GM18873 (cell line): ENCODE data around the gene TMEM119.
"Not testable (repeated sequence)": the region's sequence is repeated elsewhere in the genome, so short reads cannot be mapped to it uniquely, and the experiment has no call there.

Experiments
- ATAC-seq: cut with Tn5 transposase; IDR thresholded peaks from one replicate; pipeline ENCODE4 v1.9.1; 2021; ENCODE audit warnings: mild to moderate bottlenecking, moderate library complexity, moderate number of reproducible peaks; ENCODE audit not compliant: unreplicated experiment, low FRiP score

TMEM119 gene

GRCh38 chr12:108635201-108635996 lies 37.5 kb upstream of the TMEM119 start:
- ATAC-seq: peak; percentile 38

GRCh38 chr12:108634341-108634751 lies 36.5 kb upstream of the TMEM119 start:
- no peak for ATAC-seq

- peak; percentile 62 for ATAC-seq
Observed at GRCh38 chr12:108633534-108634248, 35.8 kb upstream of the TMEM119 start, which contains the start of gene SELPLG. SELPLG (minus strand) TSS chr12:108633894; CDS start chr12:108624307, 9,587 bp downstream.

GRCh38 chr12:108633081-108633533 lies 35.2 kb upstream of the TMEM119 start:
- ATAC-seq: no peak

- not testable (repeated sequence) for ATAC-seq
Observed at GRCh38 chr12:108631261-108631660, 33.4 kb upstream of the TMEM119 start.

GRCh38 chr12:108630481-108631207 lies 32.8 kb upstream of the TMEM119 start:
- no peak for ATAC-seq

GRCh38 chr12:108629824-108630476 lies 32.1 kb upstream of the TMEM119 start:
- no peak for ATAC-seq

- no peak for ATAC-seq
Observed at GRCh38 chr12:108629151-108629550, 31.3 kb upstream of the TMEM119 start.

GRCh38 chr12:108627134-108627920 lies 29.4 kb upstream of the TMEM119 start:
- no peak for ATAC-seq

GRCh38 chr12:108625228-108625627 lies 27.3 kb upstream of the TMEM119 start:
- ATAC-seq: no peak

GRCh38 chr12:108623577-108623976 lies 25.7 kb upstream of the TMEM119 start:
- ATAC-seq: no peak

GRCh38 chr12:108622921-108623514 lies 25.1 kb upstream of the TMEM119 start:
- no peak for ATAC-seq

GRCh38 chr12:108622421-108622820 lies 24.5 kb upstream of the TMEM119 start:
- ATAC-seq: no peak

- ATAC-seq: no peak
Observed at GRCh38 chr12:108621161-108621560, 23.3 kb upstream of the TMEM119 start.

GRCh38 chr12:108620236-108620879 lies 22.5 kb upstream of the TMEM119 start:
- ATAC-seq: no peak

- no peak for ATAC-seq
Observed at GRCh38 chr12:108619369-108620160, 21.7 kb upstream of the TMEM119 start.

- ATAC-seq: not testable (repeated sequence)
Observed at GRCh38 chr12:108618953-108619274, 21.0 kb upstream of the TMEM119 start.
